ENCODE data around the gene RSF1. TPM values are rescaled to one million over a fixed set of nuclear protein-coding genes. Genes with fewer than 3 reads are reported as not detected.

RSF1 gene
- total RNA-seq, 1 experiment from 2014 or later = 62.0 TPM

- no peak for DNase-seq (ENCODE audit: unreplicated experiment)
- Mint-ChIP-seq H3K9me3 (ENCODE audit: unreplicated experiment) (no peaks in the 10 kb centered on the region), H3K36me3 (ENCODE audit: insufficient read depth, unreplicated experiment) (peaks cover 63% of the 10 kb centered on the region), H3K27me3 (ENCODE audit: insufficient read depth, unreplicated experiment) (no peaks in the 10 kb centered on the region), H3K4me3 (ENCODE audit: unreplicated experiment) (no peak overlapping the region), H3K4me1 (ENCODE audit: insufficient read depth, unreplicated experiment) (peaks cover 6% of the 10 kb centered on the region), H3K27ac (ENCODE audit: low read depth, unreplicated experiment) (no peak overlapping the region)
- CTCF ChIA-PET = interaction anchor here (0.8 kb wide), 1 partner anchor 1267 kb away, joined by 4 read pairs; no protein-coding TSS in a partner anchor
- POLR2A ChIA-PET = no interaction called here
- no TSS peak for BruUV-seq (replicated peaks)
- intact Hi-C loops (cut with micrococcal nuclease) = no loop called here
- TF ChIP-seq CTCF (IDR thresholded peaks at IDR 0.05; ENCODE audit: unreplicated experiment) = no peak
Observed at GRCh38 chr11:77668760-77669159, 151.8 kb downstream of the RSF1 start.

GRCh38 chr11:77665240-77665965, 155.1 kb downstream of the RSF1 start:
- Mint-ChIP-seq H3K9me3 (ENCODE audit: unreplicated experiment) (no peaks in the 10 kb centered on the region), H3K4me3 (ENCODE audit: unreplicated experiment) (no peak overlapping the region), H3K27ac (ENCODE audit: low read depth, unreplicated experiment) (no peak overlapping the region), H3K36me3 (ENCODE audit: insufficient read depth, unreplicated experiment) (peaks cover 31% of the 10 kb centered on the region), H3K27me3 (ENCODE audit: insufficient read depth, unreplicated experiment) (no peaks in the 10 kb centered on the region), H3K4me1 (ENCODE audit: insufficient read depth, unreplicated experiment) (peaks cover 6% of the 10 kb centered on the region)
- no peak for TF ChIP-seq CTCF (IDR thresholded peaks at IDR 0.05; ENCODE audit: unreplicated experiment)
- no peak for DNase-seq (ENCODE audit: unreplicated experiment)
- ChIA-PET POLR2A (interaction anchor here (0.6 kb wide), 1 partner anchor 827 kb away, joined by 3 read pairs; no protein-coding TSS in a partner anchor), CTCF (interaction anchor here (1.2 kb wide), 1 partner anchor 32 kb away, joined by 3 read pairs; no protein-coding TSS in a partner anchor)
- intact Hi-C loops (cut with micrococcal nuclease) = no loop called here
- no TSS peak for BruUV-seq (replicated peaks)

- Mint-ChIP-seq H3K27ac (ENCODE audit: low read depth, unreplicated experiment) (no peak overlapping the region), H3K9me3 (ENCODE audit: unreplicated experiment) (no peaks in the 10 kb centered on the region), H3K27me3 (ENCODE audit: insufficient read depth, unreplicated experiment) (no peaks in the 10 kb centered on the region), H3K36me3 (ENCODE audit: insufficient read depth, unreplicated experiment) (peaks cover 7% of the 10 kb centered on the region), H3K4me3 (ENCODE audit: unreplicated experiment) (no peak overlapping the region), H3K4me1 (ENCODE audit: insufficient read depth, unreplicated experiment) (no peaks in the 10 kb centered on the region)
- no peak for TF ChIP-seq CTCF (IDR thresholded peaks at IDR 0.05; ENCODE audit: unreplicated experiment)
- intact Hi-C loops (cut with micrococcal nuclease) = no loop called here
- ChIA-PET POLR2A (interaction anchor here (1.2 kb wide), 1 partner anchor 719 kb away, joined by 4 read pairs; no protein-coding TSS in a partner anchor), CTCF (interaction anchor here (0.7 to 1.1 kb wide), 3 partner anchors 17 to 534 kb away, joined by 3 to 5 read pairs (median 3); no protein-coding TSS in a partner anchor)
- no TSS peak for BruUV-seq (replicated peaks)
- DNase-seq (ENCODE audit: unreplicated experiment) = no peak
Observed at GRCh38 chr11:77661670-77662069, 158.9 kb downstream of the RSF1 start.

- Mint-ChIP-seq H3K9me3 (ENCODE audit: unreplicated experiment) (no peaks in the 10 kb centered on the region), H3K36me3 (ENCODE audit: insufficient read depth, unreplicated experiment) (peaks cover 7% of the 10 kb centered on the region), H3K4me1 (ENCODE audit: insufficient read depth, unreplicated experiment) (no peaks in the 10 kb centered on the region), H3K27me3 (ENCODE audit: insufficient read depth, unreplicated experiment) (no peaks in the 10 kb centered on the region), H3K27ac (ENCODE audit: low read depth, unreplicated experiment) (no peak overlapping the region), H3K4me3 (ENCODE audit: unreplicated experiment) (no peak overlapping the region)
- TF ChIP-seq CTCF (IDR thresholded peaks at IDR 0.05; ENCODE audit: unreplicated experiment) = no peak
- no TSS peak for BruUV-seq (replicated peaks)
- no peak for DNase-seq (ENCODE audit: unreplicated experiment)
- ChIA-PET CTCF (interaction anchor here (0.7 to 1.1 kb wide), 3 partner anchors 16 to 38 kb away, joined by 3 to 4 read pairs (median 3); no protein-coding TSS in a partner anchor), POLR2A (interaction anchor here (1.2 to 2.5 kb wide), 3 partner anchors 10 to 720 kb away, joined by 4 to 6 read pairs (median 5); no protein-coding TSS in a partner anchor)
- intact Hi-C loops (cut with micrococcal nuclease) = no loop called here
Observed at GRCh38 chr11:77660947-77661346, 159.6 kb downstream of the RSF1 start.
